B cell (primary cell): ENCODE results near the gene HADHB. TPM values are rescaled to one million over a fixed set of nuclear protein-coding genes. Genes with fewer than 3 reads are reported as not detected.

ENCODE experiments used
- ATAC-seq: fragments of 200-7000 bp; cut with Tn5 transposase; one replicate; pipeline ENCODE4 v1.10.0; 2021; ENCODE audit warnings: low read depth, mild to moderate bottlenecking, moderate number of reproducible peaks, moderate library complexity
- CTCF ChIA-PET: fragments of 350-600 bp; sonication (Branson Sonifier 250); formaldehyde crosslinking; loops from one replicate; lab custom pipeline; 2021; ENCODE audit warnings: antibody characterized with exemption, inconsistent platforms; lab: Charles Lee
- POLR2A ChIA-PET: fragments of 350-600 bp; sonication (Branson Sonifier 250); formaldehyde crosslinking; loops from one replicate; lab custom pipeline; 2021; ENCODE audit warnings: antibody characterized with exemption; lab: Charles Lee
- DNase-seq: peaks from one replicate; pipeline ENCODE4 v3.0.0; 2013
- H2AFZ ChIP-seq: 2 replicates; pipeline ENCODE4 v1.6.1; 2012; ENCODE audit warnings: mild to moderate bottlenecking, low read depth, low read length; ENCODE audit not compliant: insufficient read depth, poor library complexity, severe bottlenecking
- H3K27ac ChIP-seq, 2 donors: 1 replicate in 1 of 2; 2 replicates in 1 of 2; pipeline ENCODE4 v1.5.1; 2012 to 2013; ENCODE audit warnings: low read length in 2 of 2, mild to moderate bottlenecking in 2 of 2, moderate library complexity in 1 of 2
- H3K27me3 ChIP-seq, 4 experiments: fragments of 200-600 bp in 1 of 4; sonication (generic) in 1 of 4; replicated peaks in 1 of 4; 1 replicate in 2 of 4; 2 replicates in 2 of 4; pipeline versions ENCODE4 v1.6.1 to v1.7.0; 2013 to 2016; ENCODE audit warnings: low read length in 3 of 4, mild to moderate bottlenecking in 2 of 4, mixed read lengths in 1 of 4, moderate library complexity in 1 of 4; ENCODE audit not compliant: insufficient read depth in 4 of 4, control insufficient read depth in 3 of 4; ENCODE audit errors: control extremely low read depth in 1 of 4
- H3K36me3 ChIP-seq, 2 experiments: replicated peaks in 1 of 2; 1 replicate in 1 of 2; 2 replicates in 1 of 2; pipeline versions ENCODE4 v1.6.1 to v1.7.1; 2013; ENCODE audit warnings: low read length in 1 of 2; ENCODE audit not compliant: insufficient read depth in 2 of 2, control insufficient read depth in 1 of 2; ENCODE audit errors: control extremely low read depth in 1 of 2, extremely low read depth in 1 of 2
- H3K4me1 ChIP-seq, 2 donors: fragments of 200-600 bp in 1 of 2; sonication (generic) in 1 of 2; 1 replicate in 1 of 2; 2 replicates in 1 of 2; pipeline versions ENCODE4 v1.5.1 to v1.6.1; 2013 to 2017; ENCODE audit warnings: low read length in 2 of 2; ENCODE audit not compliant: control insufficient read depth in 2 of 2, insufficient read depth in 2 of 2
- H3K4me2 ChIP-seq: replicated peaks from 2 replicates; pipeline ENCODE3; 2012; ENCODE audit warnings: mild to moderate bottlenecking, low read depth, low read length; ENCODE audit not compliant: poor library complexity, severe bottlenecking
- H3K4me3 ChIP-seq, 5 experiments: fragments of 200-600 bp in 1 of 5; sonication (generic) in 1 of 5; 1 replicate in 3 of 5; 2 replicates in 2 of 5; pipeline versions ENCODE4 v1.5.1 to v1.7.0; 2011 to 2016; ENCODE audit warnings: low read length in 4 of 5, mild to moderate bottlenecking in 4 of 5, low read depth in 2 of 5, control low read depth in 1 of 5, moderate library complexity in 1 of 5; ENCODE audit not compliant: insufficient read depth in 1 of 5; ENCODE audit errors: control extremely low read depth in 1 of 5, extremely low read depth in 1 of 5
- H3K79me2 ChIP-seq: fragments of 200-600 bp; sonication (generic); one replicate; pipeline ENCODE4 v1.6.0; 2016; ENCODE audit warnings: low read length; ENCODE audit not compliant: control insufficient read depth, insufficient read depth
- H3K9ac ChIP-seq: fragments of 200-600 bp; sonication (generic); 2 replicates; pipeline ENCODE4 v1.6.1; 2017; ENCODE audit warnings: mild to moderate bottlenecking, low read length, moderate library complexity
- H3K9me3 ChIP-seq, 3 donors: one replicate each; pipeline versions ENCODE4 v1.6.1 to v1.7.1; 2013; ENCODE audit warnings: low read length in 2 of 3; ENCODE audit not compliant: control insufficient read depth in 2 of 3, insufficient read depth in 1 of 3; ENCODE audit errors: control extremely low read depth in 1 of 3
- H4K20me1 ChIP-seq: 2 replicates; pipeline ENCODE4 v1.6.0; 2012; ENCODE audit warnings: mild to moderate bottlenecking, low read length; ENCODE audit not compliant: insufficient read depth, control insufficient read depth, poor library complexity, severe bottlenecking
- H3K27ac Mint-ChIP-seq: one replicate; pipeline ENCODE4 v1.8.0; 2021; ENCODE audit warnings: mixed read lengths
- H3K27me3 Mint-ChIP-seq: one replicate; pipeline ENCODE4 v1.8.0; 2021; ENCODE audit warnings: mixed read lengths
- H3K4me1 Mint-ChIP-seq: one replicate; pipeline ENCODE4 v1.8.0; 2021; ENCODE audit warnings: mixed read lengths
- H3K4me3 Mint-ChIP-seq: one replicate; pipeline ENCODE4 v1.8.0; 2021; ENCODE audit warnings: mixed read lengths
- H3K9me3 Mint-ChIP-seq: one replicate; pipeline ENCODE4 v1.8.0; 2022; ENCODE audit warnings: mixed read lengths; ENCODE audit not compliant: insufficient read depth
- CTCF ChIP-seq: fragments of 200-600 bp; IDR thresholded peaks from one replicate; pipeline ENCODE4 v1.8.0; 2022; ENCODE audit warnings: antibody characterized with exemption, mild to moderate bottlenecking
- EZH2 ChIP-seq: IDR thresholded peaks from 2 replicates; pipeline ENCODE4 v1.6.1; 2012; ENCODE audit warnings: borderline replicate concordance, low read depth, mild to moderate bottlenecking, moderate library complexity, low read length; ENCODE audit not compliant: insufficient read depth, poor library complexity, severe bottlenecking
- WGBS: methylation state at CpG from one replicate; pipeline ENCODE4 v1.1.5; 2013; ENCODE audit warnings: missing lambda C conversion rate; ENCODE audit not compliant: insufficient coverage; 5-methylcytosine and 5-hydroxymethylcytosine counted together
- intact Hi-C: fragments of 100-400 bp; cut with micrococcal nuclease; formaldehyde crosslinking; loops from one replicate; pipeline ENCODE4 v1.10.0; 2022
- polyA plus RNA-seq: library from polyadenylated mRNA; depleted of rRNA; stranded (reverse); fragments of >200 nt; gene quantifications from 2 replicates; pipeline ENCODE4 v1.2.3, GENCODE V29; 2012
- total RNA-seq, 2 donors: library from RNA; stranded (reverse); fragments of 120-200 nt in 1 of 2; gene quantifications; 1 replicate in 1 of 2; 2 replicates in 1 of 2; pipeline versions ENCODE4 v1.2.3 to v1.2.4, GENCODE V29; 2013 to 2022

Gene HADHB
- total and polyA plus RNA-seq, 2 donors (not counting 1 experiment from before 2014, with no cell fraction given): 40.6 to 64.2 TPM

GRCh38 chr2:26336719-26337118 lies 92.0 kb downstream of the HADHB start:
- intact Hi-C loops: no loop called here
- H3K27ac Mint-ChIP-seq: no peak overlapping the region
- TF ChIP-seq CTCF: no peak
- no peak for TF ChIP-seq EZH2
- POLR2A ChIA-PET: no interaction called here
- no peak overlapping the region for H3K9ac ChIP-seq
- H3K79me2 ChIP-seq: no peaks in the 10 kb centered on the region
- H3K4me2 ChIP-seq: no peak overlapping the region
- no peaks in the 10 kb centered on the region for H3K9me3 Mint-ChIP-seq
- no peaks in the 10 kb centered on the region for H3K9me3 ChIP-seq
- H3K27me3 Mint-ChIP-seq: no peaks in the 10 kb centered on the region
- H3K4me3 ChIP-seq: no peak overlapping the region
- CTCF ChIA-PET: no interaction called here
- no peaks in the 10 kb centered on the region for H3K27me3 ChIP-seq
- 96% methylated on average over 2 of the region's 2 CpGs for WGBS
- H3K36me3 ChIP-seq: no peaks in the 10 kb centered on the region
- no peak for ATAC-seq
- no peaks in the 10 kb centered on the region for H3K4me1 ChIP-seq
- H2AFZ ChIP-seq: no peak overlapping the region
- H4K20me1 ChIP-seq: no peaks in the 10 kb centered on the region
- no peak overlapping the region for H3K27ac ChIP-seq
- DNase-seq: no peak
- no peak overlapping the region for H3K4me3 Mint-ChIP-seq
- H3K4me1 Mint-ChIP-seq: no peaks in the 10 kb centered on the region

GRCh38 chr2:26337298-26337697 lies 92.6 kb downstream of the HADHB start:
- Mint-ChIP-seq H3K4me3 (no peak overlapping the region), H3K9me3 (no peaks in the 10 kb centered on the region)
- POLR2A ChIA-PET: no interaction called here

More at GRCh38 chr2:26337298-26337697, 92.6 kb downstream of the HADHB start:
- intact Hi-C loops: no loop called here
- no peak for DNase-seq
- H3K4me1 Mint-ChIP-seq: no peaks in the 10 kb centered on the region
- Histone ChIP-seq H3K4me3 (no peak overlapping the region), H3K27me3 (no peaks in the 10 kb centered on the region), H3K79me2 (no peaks in the 10 kb centered on the region), H4K20me1 (no peaks in the 10 kb centered on the region), H3K4me1 (no peaks in the 10 kb centered on the region), H3K4me2 (no peak overlapping the region), H2AFZ (no peak overlapping the region), H3K36me3 (no peaks in the 10 kb centered on the region), H3K27ac (no peak overlapping the region), H3K9ac (no peak overlapping the region), H3K9me3 (no peaks in the 10 kb centered on the region)
- TF ChIP-seq CTCF (no peak), EZH2 (no peak)
- CTCF ChIA-PET: interaction anchor here (0.9 to 1.0 kb wide), 2 partner anchors 15 to 60 kb away, joined by 3 read pairs; no protein-coding TSS in a partner anchor
- no peak overlapping the region for H3K27ac Mint-ChIP-seq
- H3K27me3 Mint-ChIP-seq: no peaks in the 10 kb centered on the region
- WGBS: 100% methylated on average over 1 of the region's 2 CpGs
- ATAC-seq: no peak

Other genes with a start within 250 kb of the HADHB start
- gene RAB10, start 210.9 kb upstream of the HADHB start, total RNA-seq: 64.1 and 66.7 TPM in 2 replicates
- 21.7 and 22.4 TPM in 2 replicates for gene RAB10, start 210.9 kb upstream of the HADHB start, polyA plus RNA-seq
- 1.7 and 1.8 TPM in 2 replicates for gene GAREM2, start 71.9 kb upstream of the HADHB start, total RNA-seq
- 0.16 and 0.27 TPM in 2 replicates for gene GAREM2, start 71.9 kb upstream of the HADHB start, polyA plus RNA-seq
- 96.7 and 104 TPM in 2 replicates for gene HADHA, start 307 bp upstream of the HADHB start, total RNA-seq
- gene HADHA, start 307 bp upstream of the HADHB start, polyA plus RNA-seq: 28.6 and 29.8 TPM in 2 replicates
- 20.0 and 20.1 TPM in 2 replicates for gene SELENOI, start 101.2 kb downstream of the HADHB start, total RNA-seq
- 3.4 and 9.3 TPM in 2 replicates for gene SELENOI, start 101.2 kb downstream of the HADHB start, polyA plus RNA-seq
- gene ADGRF3, start 101.8 kb downstream of the HADHB start, total RNA-seq: 0.47 and 0.53 TPM in 2 replicates
- 1.00 and 1.5 TPM in 2 replicates for gene ADGRF3, start 101.8 kb downstream of the HADHB start, polyA plus RNA-seq
- gene DRC1, start 157.0 kb downstream of the HADHB start, total RNA-seq: not detected in 2 replicates
- gene DRC1, start 157.0 kb downstream of the HADHB start, polyA plus RNA-seq: not detected in 2 replicates
- gene OTOF, start 233.2 kb downstream of the HADHB start, total RNA-seq: not detected in 2 replicates
- gene OTOF, start 233.2 kb downstream of the HADHB start, polyA plus RNA-seq: not detected in 2 replicates